ENCODE data around the gene ADAMTSL3.
A peak's percentile ranks its signal among the peaks of the same experiment; 100 is the strongest.
"Not testable (repeated sequence)": the region's sequence is repeated elsewhere in the genome, so short reads cannot be mapped to it uniquely, and the experiment has no call there.

Gene ADAMTSL3

GRCh38 chr15:84034578-84035398 is 380.9 kb downstream of the ADAMTSL3 start:
- DNase-seq (ENCODE audit: low spot score) (no peak), ATAC-seq (ENCODE audit: low read depth) (0 out of 3 replicates have a peak, but pooled peaks have one; percentile 30)
- Histone ChIP-seq H3K36me3 (ENCODE audit: low read depth) (no peaks in the 10 kb centered on the region), H3K27ac (ENCODE audit: poor library complexity, severe bottlenecking) (no peak overlapping the region), H3K4me3 (ENCODE audit: severe bottlenecking) (no peak overlapping the region), H3K27me3 (ENCODE audit: insufficient read depth, poor library complexity, severe bottlenecking) (no peaks in the 10 kb centered on the region), H3K4me1 (ENCODE audit: insufficient read depth, poor library complexity, severe bottlenecking) (peaks cover 6% of the 10 kb centered on the region), H3K9me3 (ENCODE audit: severe bottlenecking) (no peaks in the 10 kb centered on the region)
- TF ChIP-seq, protein P1, sequence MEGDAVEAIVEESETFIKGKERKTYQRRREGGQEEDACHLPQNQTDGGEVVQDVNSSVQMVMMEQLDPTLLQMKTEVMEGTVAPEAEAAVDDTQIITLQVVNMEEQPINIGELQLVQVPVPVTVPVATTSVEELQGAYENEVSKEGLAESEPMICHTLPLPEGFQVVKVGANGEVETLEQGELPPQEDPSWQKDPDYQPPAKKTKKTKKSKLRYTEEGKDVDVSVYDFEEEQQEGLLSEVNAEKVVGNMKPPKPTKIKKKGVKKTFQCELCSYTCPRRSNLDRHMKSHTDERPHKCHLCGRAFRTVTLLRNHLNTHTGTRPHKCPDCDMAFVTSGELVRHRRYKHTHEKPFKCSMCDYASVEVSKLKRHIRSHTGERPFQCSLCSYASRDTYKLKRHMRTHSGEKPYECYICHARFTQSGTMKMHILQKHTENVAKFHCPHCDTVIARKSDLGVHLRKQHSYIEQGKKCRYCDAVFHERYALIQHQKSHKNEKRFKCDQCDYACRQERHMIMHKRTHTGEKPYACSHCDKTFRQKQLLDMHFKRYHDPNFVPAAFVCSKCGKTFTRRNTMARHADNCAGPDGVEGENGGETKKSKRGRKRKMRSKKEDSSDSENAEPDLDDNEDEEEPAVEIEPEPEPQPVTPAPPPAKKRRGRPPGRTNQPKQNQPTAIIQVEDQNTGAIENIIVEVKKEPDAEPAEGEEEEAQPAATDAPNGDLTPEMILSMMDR (IDR thresholded peaks at IDR 0.05; ENCODE audit: poor library complexity, severe bottlenecking), result no peak

DNA sequence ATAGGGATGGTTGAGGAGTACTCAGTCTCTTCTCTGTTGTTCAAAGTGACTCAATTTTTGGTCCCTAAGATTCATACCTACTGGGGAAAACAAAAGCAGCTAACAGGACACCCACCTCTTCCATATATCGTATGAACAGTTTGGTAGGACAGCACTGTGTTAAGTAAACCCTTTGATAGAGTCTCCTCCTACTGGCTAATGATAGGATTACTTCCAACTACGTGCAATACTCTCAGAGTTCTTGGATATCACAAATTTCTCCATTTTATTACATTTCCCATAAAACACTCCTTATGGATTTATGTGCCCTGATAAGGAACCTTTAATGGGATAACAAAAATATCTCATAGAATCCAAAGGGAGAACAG is 381.5 kb downstream of the ADAMTSL3 start:
- H3K27me3 ChIP-seq (ENCODE audit: insufficient read depth, poor library complexity, severe bottlenecking), result no peaks in the 10 kb centered on the region
- H3K9me3 ChIP-seq (ENCODE audit: severe bottlenecking), result no peaks in the 10 kb centered on the region
- TF ChIP-seq, protein P1 (IDR thresholded peaks at IDR 0.05; ENCODE audit: poor library complexity, severe bottlenecking), result peak; percentile 91
- ATAC-seq (ENCODE audit: low read depth) (peak; percentile 73), DNase-seq (ENCODE audit: low spot score) (no peak)
- H3K4me1 ChIP-seq (ENCODE audit: insufficient read depth, poor library complexity, severe bottlenecking), result peaks cover 6% of the 10 kb centered on the region
- H3K36me3 ChIP-seq (ENCODE audit: low read depth), result no peaks in the 10 kb centered on the region
- no peak overlapping the region for H3K4me3 ChIP-seq (ENCODE audit: severe bottlenecking)
- H3K27ac ChIP-seq (ENCODE audit: poor library complexity, severe bottlenecking), result no peak overlapping the region

- Histone ChIP-seq H3K27ac (ENCODE audit: poor library complexity, severe bottlenecking) (no peak overlapping the region), H3K4me1 (ENCODE audit: insufficient read depth, poor library complexity, severe bottlenecking) (peaks cover 6% of the 10 kb centered on the region), H3K4me3 (ENCODE audit: severe bottlenecking) (no peak overlapping the region), H3K27me3 (ENCODE audit: insufficient read depth, poor library complexity, severe bottlenecking) (no peaks in the 10 kb centered on the region), H3K9me3 (ENCODE audit: severe bottlenecking) (no peaks in the 10 kb centered on the region), H3K36me3 (ENCODE audit: low read depth) (no peaks in the 10 kb centered on the region)
- TF ChIP-seq, protein P1 (IDR thresholded peaks at IDR 0.05; ENCODE audit: poor library complexity, severe bottlenecking), result no peak
- ATAC-seq (ENCODE audit: low read depth) (no peak), DNase-seq (ENCODE audit: low spot score) (no peak)
Observed at GRCh38 chr15:84037301-84037700, 383.4 kb downstream of the ADAMTSL3 start.

GRCh38 chr15:84042434-84043056 is 388.6 kb downstream of the ADAMTSL3 start:
- not testable (repeated sequence) for H3K4me1 ChIP-seq (ENCODE audit: insufficient read depth, poor library complexity, severe bottlenecking); H3K9me3 ChIP-seq (ENCODE audit: severe bottlenecking); H3K36me3 ChIP-seq (ENCODE audit: low read depth); DNase-seq (ENCODE audit: low spot score); H3K27me3 ChIP-seq (ENCODE audit: insufficient read depth, poor library complexity, severe bottlenecking); ATAC-seq (ENCODE audit: low read depth); H3K4me3 ChIP-seq (ENCODE audit: severe bottlenecking); H3K27ac ChIP-seq (ENCODE audit: poor library complexity, severe bottlenecking)

DNA sequence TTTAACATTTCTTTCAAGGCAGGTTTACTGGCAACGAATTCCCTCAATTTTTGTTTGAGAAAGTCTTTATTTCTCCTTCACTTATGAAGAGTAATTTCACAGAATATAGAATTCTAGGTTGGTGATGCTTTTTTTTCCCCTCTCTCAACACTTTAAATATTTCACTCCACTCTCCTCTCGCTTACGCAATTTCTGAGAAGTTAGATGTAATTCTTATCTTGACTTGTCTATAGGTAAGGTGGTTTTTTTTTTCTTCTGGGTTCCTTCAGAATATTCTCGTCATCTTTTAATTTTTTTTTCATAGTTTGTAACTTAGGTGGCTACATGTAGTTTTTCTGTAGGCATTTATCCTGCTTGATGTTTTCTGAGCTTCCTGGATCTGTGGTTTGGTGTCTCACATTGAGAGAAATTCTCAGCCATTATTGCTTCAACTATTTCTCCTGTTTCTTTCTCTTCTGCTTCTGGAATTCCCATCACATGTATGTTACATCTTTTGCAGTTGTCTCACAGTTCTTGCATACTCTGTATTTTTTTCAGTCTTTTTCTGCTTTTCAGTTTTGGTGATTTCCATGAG is 392.2 kb downstream of the ADAMTSL3 start:
- no peak overlapping the region for H3K4me3 ChIP-seq (ENCODE audit: severe bottlenecking)
- TF ChIP-seq, protein P1 (IDR thresholded peaks at IDR 0.05; ENCODE audit: poor library complexity, severe bottlenecking), result no peak
- peaks cover 4% of the 10 kb centered on the region for H3K9me3 ChIP-seq (ENCODE audit: severe bottlenecking)
- no peaks in the 10 kb centered on the region for H3K36me3 ChIP-seq (ENCODE audit: low read depth)
- H3K27me3 ChIP-seq (ENCODE audit: insufficient read depth, poor library complexity, severe bottlenecking), result no peaks in the 10 kb centered on the region
- no peak overlapping the region for H3K27ac ChIP-seq (ENCODE audit: poor library complexity, severe bottlenecking)
- ATAC-seq (ENCODE audit: low read depth) (no peak), DNase-seq (ENCODE audit: low spot score) (no peak)
- H3K4me1 ChIP-seq (ENCODE audit: insufficient read depth, poor library complexity, severe bottlenecking), result no peaks in the 10 kb centered on the region

GRCh38 chr15:84049480-84049879 is 395.6 kb downstream of the ADAMTSL3 start:
- not testable (repeated sequence) for H3K4me3 ChIP-seq (ENCODE audit: severe bottlenecking); H3K4me1 ChIP-seq (ENCODE audit: insufficient read depth, poor library complexity, severe bottlenecking); H3K36me3 ChIP-seq (ENCODE audit: low read depth); H3K27me3 ChIP-seq (ENCODE audit: insufficient read depth, poor library complexity, severe bottlenecking); ATAC-seq (ENCODE audit: low read depth); DNase-seq (ENCODE audit: low spot score); H3K9me3 ChIP-seq (ENCODE audit: severe bottlenecking); H3K27ac ChIP-seq (ENCODE audit: poor library complexity, severe bottlenecking)
